A549 (cell line): Measurements from ENCODE around the gene CTNNA1.

Experiments used
- BHLHE40 ChIP-seq: IDR thresholded peaks from 2 replicates; pipeline ENCODE4 v1.6.1; 2012; ENCODE audit warnings: low read depth, low read length, inconsistent platforms
- CEBPB ChIP-seq, 2 experiments: fragments of >200 bp in 1 of 2; sonication (Bioruptor Twin) in 1 of 2; formaldehyde crosslinking in 1 of 2; IDR thresholded peaks; 2 replicates each; pipeline ENCODE4 v1.6.1; 2012 to 2016
- CTCF ChIP-seq: fragments of >200 bp; sonication (Bioruptor Twin); formaldehyde crosslinking; IDR thresholded peaks from 3 replicates; pipeline ENCODE4 v1.5.1; 2016
- ELK1 ChIP-seq: fragments of 150-350 bp; IDR thresholded peaks from 2 replicates; pipeline ENCODE4 v1.6.1; 2014; ENCODE audit warnings: low read depth, mild to moderate bottlenecking, low read length
- GATA3 ChIP-seq: IDR thresholded peaks from 2 replicates; pipeline ENCODE4 v1.6.1; 2012; ENCODE audit warnings: borderline replicate concordance
- HDAC2 ChIP-seq: fragments of 200-600 bp; sonication (generic); IDR thresholded peaks from 2 replicates; pipeline ENCODE4 v1.6.1; 2016
- HOXA7 ChIP-seq: fragments of 250-450 bp; sonication (Bioruptor Pico); IDR thresholded peaks from 2 replicates; pipeline ENCODE4 v1.5.0; 2020; ENCODE audit warnings: mild to moderate bottlenecking, moderate library complexity
- MAZ ChIP-seq: fragments of 150-350 bp; IDR thresholded peaks from 2 replicates; pipeline ENCODE4 v1.6.1; 2014; ENCODE audit warnings: antibody characterized with exemption, low read depth, low read length, borderline replicate concordance
- MYC ChIP-seq: IDR thresholded peaks from 2 replicates; pipeline ENCODE4 v1.6.1; 2012; ENCODE audit warnings: mild to moderate bottlenecking, inconsistent platforms, low read length, improper control_type of control experiment, borderline replicate concordance
- POLR2A ChIP-seq: IDR thresholded peaks from 2 replicates; pipeline ENCODE4 v1.6.1; 2012; ENCODE audit warnings: mild to moderate bottlenecking, low read length
- RARB ChIP-seq: fragments of 250-450 bp; sonication (Bioruptor Pico); IDR thresholded peaks from 2 replicates; pipeline ENCODE4 v1.8.0; 2021; ENCODE audit warnings: mild to moderate bottlenecking, moderate library complexity
- SMC3 ChIP-seq: fragments of >200 bp; sonication (Bioruptor Twin); formaldehyde crosslinking; IDR thresholded peaks from 3 replicates; pipeline ENCODE4 v1.6.1; 2018; ENCODE audit warnings: inconsistent platforms
- TF ChIP-seq, protein P1 (sequence below): fragments of 200-600 bp; sonication (generic); IDR thresholded peaks from 2 replicates; pipeline ENCODE4 v1.6.1; 2016; ENCODE audit warnings: antibody characterized with exemption, mild to moderate bottlenecking, moderate library complexity

DNA sequence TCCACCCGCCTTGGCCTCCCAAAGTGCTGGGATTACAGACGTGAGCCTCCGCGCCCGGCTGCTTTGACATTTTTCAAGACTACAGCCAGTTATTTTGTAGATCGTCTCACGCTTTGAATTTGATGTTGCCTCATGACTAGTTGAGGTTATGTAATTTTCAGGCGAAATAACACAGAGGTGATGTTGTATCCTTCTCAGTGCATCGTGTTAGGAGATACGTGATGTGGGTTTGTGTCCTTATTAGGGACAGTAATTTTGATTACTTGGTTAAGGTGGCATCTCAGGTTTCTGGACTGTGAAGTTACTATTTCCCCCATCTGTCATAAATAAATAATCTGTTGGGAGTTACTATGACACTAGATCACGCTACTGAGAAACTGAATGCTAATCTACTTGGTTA is 25.0 kb downstream of the CTNNA1 start:
- TF ChIP-seq CTCF (no peak), POLR2A (no peak), MYC (no peak), CEBPB (IDR thresholded peaks at IDR 0.05) (no peak), HOXA7 (CRISPR knock-in tag) (no peak), ELK1 (no peak), BHLHE40 (no peak), RARB (no peak), SMC3 (no peak), MAZ (no peak), GATA3 (no peak), HDAC2 (no peak)
- TF ChIP-seq, protein P1, sequence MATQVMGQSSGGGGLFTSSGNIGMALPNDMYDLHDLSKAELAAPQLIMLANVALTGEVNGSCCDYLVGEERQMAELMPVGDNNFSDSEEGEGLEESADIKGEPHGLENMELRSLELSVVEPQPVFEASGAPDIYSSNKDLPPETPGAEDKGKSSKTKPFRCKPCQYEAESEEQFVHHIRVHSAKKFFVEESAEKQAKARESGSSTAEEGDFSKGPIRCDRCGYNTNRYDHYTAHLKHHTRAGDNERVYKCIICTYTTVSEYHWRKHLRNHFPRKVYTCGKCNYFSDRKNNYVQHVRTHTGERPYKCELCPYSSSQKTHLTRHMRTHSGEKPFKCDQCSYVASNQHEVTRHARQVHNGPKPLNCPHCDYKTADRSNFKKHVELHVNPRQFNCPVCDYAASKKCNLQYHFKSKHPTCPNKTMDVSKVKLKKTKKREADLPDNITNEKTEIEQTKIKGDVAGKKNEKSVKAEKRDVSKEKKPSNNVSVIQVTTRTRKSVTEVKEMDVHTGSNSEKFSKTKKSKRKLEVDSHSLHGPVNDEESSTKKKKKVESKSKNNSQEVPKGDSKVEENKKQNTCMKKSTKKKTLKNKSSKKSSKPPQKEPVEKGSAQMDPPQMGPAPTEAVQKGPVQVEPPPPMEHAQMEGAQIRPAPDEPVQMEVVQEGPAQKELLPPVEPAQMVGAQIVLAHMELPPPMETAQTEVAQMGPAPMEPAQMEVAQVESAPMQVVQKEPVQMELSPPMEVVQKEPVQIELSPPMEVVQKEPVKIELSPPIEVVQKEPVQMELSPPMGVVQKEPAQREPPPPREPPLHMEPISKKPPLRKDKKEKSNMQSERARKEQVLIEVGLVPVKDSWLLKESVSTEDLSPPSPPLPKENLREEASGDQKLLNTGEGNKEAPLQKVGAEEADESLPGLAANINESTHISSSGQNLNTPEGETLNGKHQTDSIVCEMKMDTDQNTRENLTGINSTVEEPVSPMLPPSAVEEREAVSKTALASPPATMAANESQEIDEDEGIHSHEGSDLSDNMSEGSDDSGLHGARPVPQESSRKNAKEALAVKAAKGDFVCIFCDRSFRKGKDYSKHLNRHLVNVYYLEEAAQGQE: no peak
